HepG2 (cell line): Measurements from ENCODE around the gene CDHR5. TPM values are rescaled to one million over a fixed set of nuclear protein-coding genes. Genes with fewer than 3 reads are reported as not detected.

Source experiments
- ATAC-seq: fragments of 200-7000 bp; cut with Tn5 transposase; 3 replicates; pipeline ENCODE4 v1.9.1; 2020; ENCODE audit warnings: mild to moderate bottlenecking, moderate library complexity
- BruUV-seq: library from RNA; stranded (reverse); fragments of 400-500 nt; replicated peaks from 2 replicates; lab custom pipeline; 2021; lab: Mats Ljungman, UMichigan
- CTCF ChIA-PET: fragments of 300-600 bp; formaldehyde crosslinking; extraction: SDS; loops from one replicate; lab custom pipeline; 2021; ENCODE audit warnings: low total read pairs, inconsistent platforms, low intra/inter-chr PET ratio; lab: Yijun Ruan, JAX
- POLR2A ChIA-PET: fragments of 350-600 bp; sonication (Branson Sonifier 250); formaldehyde crosslinking; loops from one replicate; lab custom pipeline; 2020; ENCODE audit warnings: antibody characterized with exemption, inconsistent platforms; lab: Yijun Ruan, JAX
- DNase-seq: peaks from one replicate; pipeline ENCODE4 v3.0.0-alpha.2; 2015; ENCODE audit warnings: low spot score
- FAIRE-seq: peaks from 3 replicates; lab custom pipeline; 2011; peaks lifted over from hg19 to GRCh38; lab: Jason Lieb, UNC
- H2AFZ ChIP-seq: one replicate; pipeline ENCODE4 v1.6.1; 2011; ENCODE audit warnings: low read length, inconsistent platforms
- H3K27ac ChIP-seq: fragments of 300-600 bp; 3 replicates; pipeline ENCODE4 v1.8.0; 2011; ENCODE audit warnings: mixed run types, mild to moderate bottlenecking, mixed read lengths, low read length, inconsistent platforms; ENCODE audit not compliant: insufficient read depth; ENCODE audit errors: extremely low read length
- H3K27me3 ChIP-seq, 2 experiments: fragments of 200-600 bp in 1 of 2; 2 replicates in 1 of 2; 3 replicates in 1 of 2; pipeline versions ENCODE4 v1.6.0 to v1.8.0; 2011; ENCODE audit warnings: low read length in 2 of 2, mild to moderate bottlenecking in 2 of 2, moderate library complexity in 2 of 2, inconsistent platforms in 1 of 2; ENCODE audit not compliant: insufficient read depth in 2 of 2, control insufficient read depth in 1 of 2
- H3K36me3 ChIP-seq, 2 experiments: fragments of 200-600 bp in 1 of 2; replicated peaks in 1 of 2; 2 replicates in 1 of 2; 3 replicates in 1 of 2; pipeline versions ENCODE4 v1.5.1 to v1.8.0; 2011; ENCODE audit warnings: low read length in 2 of 2, inconsistent platforms in 1 of 2; ENCODE audit not compliant: insufficient read depth in 2 of 2, control insufficient read depth in 1 of 2
- H3K4me1 ChIP-seq: 2 replicates; pipeline ENCODE4 v1.5.1; 2012; ENCODE audit warnings: low read length, inconsistent platforms; ENCODE audit not compliant: insufficient read depth
- H3K4me2 ChIP-seq: 2 replicates; pipeline ENCODE4 v1.6.0; 2011; ENCODE audit warnings: low read depth, low read length, inconsistent platforms
- H3K4me3 ChIP-seq, 3 experiments: fragments of 200-600 bp in 1 of 3; sonication (generic), shearing (Covaris generic) in 1 of 3; replicated peaks in 1 of 3; 2 replicates each; pipeline ENCODE4 v1.5.1; 2011 to 2016; ENCODE audit warnings: low read length in 3 of 3, inconsistent platforms in 2 of 3, low read depth in 2 of 3, mild to moderate bottlenecking in 2 of 3, control low read depth in 1 of 3, mixed read lengths in 1 of 3; ENCODE audit not compliant: insufficient read depth in 1 of 3
- H3K79me2 ChIP-seq: one replicate; pipeline ENCODE4 v1.6.1; 2011; ENCODE audit warnings: low read length, inconsistent platforms; ENCODE audit not compliant: insufficient read depth
- H3K9ac ChIP-seq: 2 replicates; pipeline ENCODE4 v1.6.0; 2011; ENCODE audit warnings: mild to moderate bottlenecking, low read depth, low read length, inconsistent platforms; ENCODE audit not compliant: insufficient read depth
- H3K9me3 ChIP-seq: 2 replicates; pipeline ENCODE4 v1.5.1; 2012; ENCODE audit warnings: mild to moderate bottlenecking, low read length
- H4K20me1 ChIP-seq: 2 replicates; pipeline ENCODE4 v1.6.0; 2011; ENCODE audit warnings: inconsistent platforms, mild to moderate bottlenecking, low read length, moderate library complexity; ENCODE audit not compliant: insufficient read depth
- CBX1 ChIP-seq: IDR thresholded peaks from one replicate; pipeline ENCODE4 v1.6.1; 2016; ENCODE audit warnings: antibody characterized with exemption, low read depth
- DNMT3B ChIP-seq: conservative IDR thresholded peaks from 2 replicates; pipeline ENCODE4 v1.6.1; 2016; ENCODE audit warnings: missing biosample characterization, control low read depth
- FOSL1 ChIP-seq: sonication (generic); formaldehyde crosslinking; IDR thresholded peaks from 2 replicates; pipeline ENCODE4 v1.9.0; 2021; ENCODE audit warnings: missing genetic modification reagents, borderline replicate concordance
- FOSL2 ChIP-seq: sonication (generic); formaldehyde crosslinking; IDR thresholded peaks from 2 replicates; pipeline ENCODE4 v1.4.0; 2020; ENCODE audit warnings: missing genetic modification reagents
- FOXA3 ChIP-seq: IDR thresholded peaks from 2 replicates; pipeline ENCODE4 v1.6.1; 2016; ENCODE audit warnings: missing genetic modification reagents, missing compliant biosample characterization
- HMGXB4 ChIP-seq, 2 experiments: sonication (generic) in 1 of 2; formaldehyde crosslinking in 1 of 2; IDR thresholded peaks; 2 replicates each; pipeline versions ENCODE4 v1.4.0 to v1.6.1; 2018 to 2020; ENCODE audit warnings: missing genetic modification reagents in 2 of 2, borderline replicate concordance in 1 of 2, low read depth in 1 of 2, mild to moderate bottlenecking in 1 of 2, missing biosample characterization in 1 of 2
- KLF9 ChIP-seq: IDR thresholded peaks from 2 replicates; pipeline ENCODE4 v1.6.1; 2016; ENCODE audit warnings: low read depth
- NR1H2 ChIP-seq: sonication (generic); formaldehyde crosslinking; IDR thresholded peaks from 2 replicates; pipeline ENCODE4 v1.8.1; 2022; ENCODE audit warnings: low read depth, missing genetic modification reagents, borderline replicate concordance
- NR2C2 ChIP-seq: sonication (generic); formaldehyde crosslinking; IDR thresholded peaks from 2 replicates; pipeline ENCODE4 v1.4.0; 2020; ENCODE audit warnings: missing genetic modification reagents, mild to moderate bottlenecking, moderate library complexity, borderline replicate concordance
- ZBTB14 ChIP-seq: sonication (generic); formaldehyde crosslinking; IDR thresholded peaks from 2 replicates; pipeline ENCODE4 v1.4.0; 2020; ENCODE audit warnings: missing genetic modification reagents
- ZBTB20 ChIP-seq: sonication (generic); formaldehyde crosslinking; IDR thresholded peaks from 2 replicates; pipeline ENCODE4 v1.8.1; 2023; ENCODE audit warnings: missing genetic modification reagents, low read depth, mild to moderate bottlenecking, borderline replicate concordance
- ZNF335 ChIP-seq: sonication (generic); formaldehyde crosslinking; IDR thresholded peaks from 2 replicates; pipeline ENCODE4 v1.4.0; 2020; ENCODE audit warnings: missing genetic modification reagents
- ZNF512B ChIP-seq: sonication (generic); formaldehyde crosslinking; IDR thresholded peaks from 2 replicates; pipeline ENCODE4 v1.5.1; 2020; ENCODE audit warnings: missing genetic modification reagents, mild to moderate bottlenecking, borderline replicate concordance
- ZNF564 ChIP-seq: sonication (generic); formaldehyde crosslinking; IDR thresholded peaks from 2 replicates; pipeline ENCODE4 v1.8.1; 2023; ENCODE audit warnings: mild to moderate bottlenecking, missing genetic modification reagents
- WGBS: methylation state at CpG from one replicate; pipeline ENCODE4 v1.1.6; 2017; ENCODE audit warnings: low lambda C conversion rate; 5-methylcytosine and 5-hydroxymethylcytosine counted together
- in situ Hi-C: cut with HindIII; loops from 2 replicates; pipeline ENCODE4 v1.10.0; 2017; ENCODE audit warnings: low pct_unique_long_range_greater_than_20kb; ENCODE audit not compliant: extremely low pct_ligation_motif_present
- intact Hi-C: fragments of 100-400 bp; cut with micrococcal nuclease; formaldehyde crosslinking; loops from one replicate; pipeline ENCODE4 v1.10.0; 2022; ENCODE audit not compliant: unreplicated experiment
- polyA plus RNA-seq, 8 experiments: library from polyadenylated mRNA; depleted of rRNA in 3 of 8; stranded (reverse) in 7 of 8; unstranded in 1 of 8; fragments of >200 nt; fragmentation: Illumina TruSeq in 4 of 8; extraction: Trizol in 4 of 8; gene quantifications; 2 replicates each; pipeline versions ENCODE4 v1.2.1 to v1.2.3, GENCODE V29; 2011 to 2016; ENCODE audit warnings: low read depth in 4 of 8, missing spikeins in 1 of 8, mixed read lengths in 1 of 8; ENCODE audit not compliant: insufficient read depth in 1 of 8
- total RNA-seq, 5 experiments: library from RNA; depleted of rRNA; stranded (reverse); fragments of >200 nt; fragmentation: Illumina TruSeq; extraction: Trizol; gene quantifications; 2 replicates each; pipeline ENCODE4 v1.2.3, GENCODE V29; 2016; ENCODE audit warnings: low read depth in 1 of 5

Gene CDHR5
- total and polyA plus RNA-seq, 2 of the 13 experiments (the other 11 are each of a cell fraction or from before 2014, with no cell fraction given): 0.46 to 0.71 TPM

- Histone ChIP-seq H3K36me3 (peaks cover 17 to 34% of the 10 kb centered on the region in 2 experiments; a peak in 4 of 5 replicates), H3K9me3 (no peaks in the 10 kb centered on the region), H3K27me3 (no peaks in the 10 kb centered on the region), H3K4me2 (no peak overlapping the region), H3K9ac (no peak overlapping the region), H3K4me1 (no peaks in the 10 kb centered on the region), H3K4me3 (no peak overlapping the region), H4K20me1 (no peaks in the 10 kb centered on the region), H3K79me2 (no peaks in the 10 kb centered on the region), H3K27ac (no peak overlapping the region), H2AFZ (no peak overlapping the region)
- ATAC-seq (no peak), FAIRE-seq (no peak), DNase-seq (no peak)
- no TSS peak for BruUV-seq
- CTCF ChIA-PET: no interaction called here
- POLR2A ChIA-PET: interaction anchor here (2.6 kb wide), 1 partner anchor 21 kb away, joined by 6 read pairs; the partner anchor contains the start of genes DEAF1 and TMEM80
- in situ Hi-C loops (no loop called here), intact Hi-C loops (no loop called here)
- no peak for TF ChIP-seq HMGXB4 (CRISPR knock-in tag; IDR thresholded peaks at IDR 0.05; ENCODE audit: borderline replicate concordance in 1 of 2, low read depth in 1 of 2)
- TF ChIP-seq KLF9 (CRISPR knock-in tag): no peak
- TF ChIP-seq NR2C2 (CRISPR knock-in tag): no peak
- no peak for TF ChIP-seq DNMT3B
- TF ChIP-seq ZBTB14 (CRISPR knock-in tag): no peak
- no peak for TF ChIP-seq FOXA3 (CRISPR knock-in tag)
- TF ChIP-seq ZNF564 (CRISPR knock-in tag): no peak
- no peak for TF ChIP-seq NR1H2
- TF ChIP-seq FOSL2: no peak
- no peak for TF ChIP-seq ZNF335 (CRISPR knock-in tag)
- no peak for TF ChIP-seq CBX1
- TF ChIP-seq ZNF512B: no peak
- no peak for TF ChIP-seq FOSL1
- no peak for TF ChIP-seq ZBTB20
- WGBS: 93% methylated on average over 15 of the region's 17 CpGs
Measured at GRCh38 chr11:674406-674805, 49.7 kb upstream of the CDHR5 start.
